ENCODE data around the gene PARP8. TPM values are rescaled to one million over a fixed set of nuclear protein-coding genes. Genes with fewer than 3 reads are reported as not detected.

The PARP8 gene
- total and polyA plus RNA-seq, 2 of the 8 experiments (the other 6 are each of a cell fraction or from before 2014, with no cell fraction given) = 16.6 to 30.6 TPM

GRCh38 chr5:50711280-50711679 is 44.8 kb downstream of the PARP8 start:
- H3K79me2 ChIP-seq (ENCODE audit: control insufficient read depth in 1 of 2, insufficient read depth in 2 of 2, low read length in 2 of 2) = peaks cover 0 to 94% of the 10 kb centered on the region in 2 experiments; a peak in 3 of 4 replicates
- H4K20me1 ChIP-seq (replicated peaks in 1 of 2; ENCODE audit: control insufficient read depth in 1 of 2, insufficient read depth in 2 of 2, low read length in 2 of 2) = no peaks in the 10 kb centered on the region
- H3K14ac ChIP-seq (ENCODE audit: insufficient read length) = no peak overlapping the region
- H3K4me2 ChIP-seq (ENCODE audit: insufficient read depth in 1 of 2, low read depth in 2 of 2, low read length in 2 of 2) = no peak overlapping the region
- H3K27me3 ChIP-seq (replicated peaks in 1 of 4; ENCODE audit: control insufficient read depth in 3 of 4, extremely low read depth in 1 of 4, insufficient read depth in 3 of 4, low read length in 3 of 4) = no peaks in the 10 kb centered on the region
- no peak overlapping the region for H3K56ac ChIP-seq (replicated peaks; ENCODE audit: insufficient read length, low read depth, low read length)
- no peak overlapping the region for H3K27ac ChIP-seq (ENCODE audit: low read depth, low read length)
- no peak overlapping the region for H3K4ac ChIP-seq (replicated peaks; ENCODE audit: insufficient read length, low read depth, low read length)
- no peak overlapping the region for H4K5ac ChIP-seq (ENCODE audit: insufficient read length, low read depth, low read length)
- 69% methylated on average over 2 of the region's 2 CpGs; no CpG with 5 or more reads in 1 of the 2 experiments for WGBS, 2 experiments (ENCODE audit: extremely low coverage in 1 of 2, insufficient coverage in 1 of 2, insufficient read length in 1 of 2, insufficient replicate concordance in 2 of 2, low coverage in 1 of 2, low lambda C conversion rate in 2 of 2, missing lambda C conversion rate in 1 of 2)
- no peak overlapping the region for H2BK12ac ChIP-seq (ENCODE audit: low read depth, low read length)
- H3K23me2 ChIP-seq (ENCODE audit: low read depth, low read length) = no peaks in the 10 kb centered on the region
- no peak overlapping the region for H3K4me3 ChIP-seq (ENCODE audit: extremely low read depth in 1 of 4, insufficient read depth in 2 of 4, low read depth in 3 of 4, low read length in 4 of 4)
- no peak overlapping the region for H4K91ac ChIP-seq (replicated peaks; ENCODE audit: insufficient read length, low read length)
- TF ChIP-seq SP4 (IDR thresholded peaks at IDR 0.05; ENCODE audit: low read length) = no peak
- no peak for TF ChIP-seq CTBP2 (IDR thresholded peaks at IDR 0.05; ENCODE audit: borderline replicate concordance, insufficient read depth, insufficient read length, low read length)
- TF ChIP-seq CBX5 (IDR thresholded peaks at IDR 0.05; ENCODE audit: low read depth, low read length) = no peak
- TF ChIP-seq, protein P1, sequence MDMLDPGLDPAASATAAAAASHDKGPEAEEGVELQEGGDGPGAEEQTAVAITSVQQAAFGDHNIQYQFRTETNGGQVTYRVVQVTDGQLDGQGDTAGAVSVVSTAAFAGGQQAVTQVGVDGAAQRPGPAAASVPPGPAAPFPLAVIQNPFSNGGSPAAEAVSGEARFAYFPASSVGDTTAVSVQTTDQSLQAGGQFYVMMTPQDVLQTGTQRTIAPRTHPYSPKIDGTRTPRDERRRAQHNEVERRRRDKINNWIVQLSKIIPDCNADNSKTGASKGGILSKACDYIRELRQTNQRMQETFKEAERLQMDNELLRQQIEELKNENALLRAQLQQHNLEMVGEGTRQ (IDR thresholded peaks at IDR 0.05; ENCODE audit: low read length) = peak; percentile 51
- no peak for TF ChIP-seq RBBP5 (IDR thresholded peaks at IDR 0.05; ENCODE audit: borderline replicate concordance, low read depth, low read length)
- no peak for TF ChIP-seq SRF (IDR thresholded peaks at IDR 0.05; ENCODE audit: low read depth, low read length)
- TF ChIP-seq SIRT6 (IDR thresholded peaks at IDR 0.05; ENCODE audit: low read length) = no peak
- TF ChIP-seq, protein P2, sequence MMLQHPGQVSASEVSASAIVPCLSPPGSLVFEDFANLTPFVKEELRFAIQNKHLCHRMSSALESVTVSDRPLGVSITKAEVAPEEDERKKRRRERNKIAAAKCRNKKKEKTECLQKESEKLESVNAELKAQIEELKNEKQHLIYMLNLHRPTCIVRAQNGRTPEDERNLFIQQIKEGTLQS (IDR thresholded peaks at IDR 0.05; ENCODE audit: insufficient read depth, low read depth, low read length) = no peak
- H2AFZ ChIP-seq (ENCODE audit: low read length) = no peak overlapping the region
- no peaks in the 10 kb centered on the region for H3K36me3 ChIP-seq (ENCODE audit: control insufficient read depth in 2 of 4, insufficient read depth in 4 of 4, low read length in 3 of 4)
- CTCF ChIA-PET (ENCODE audit: partially characterized antibody) = interaction anchor here (0.7 kb wide), 1 partner anchor 11 kb away, joined by 5 read pairs; no protein-coding TSS in a partner anchor
- H2BK15ac ChIP-seq (ENCODE audit: low read length) = no peak overlapping the region
- DNase-seq (ENCODE audit: low read depth in 1 of 2, low spot score in 2 of 2) = no peak
- no peak overlapping the region for H2BK20ac ChIP-seq (ENCODE audit: low read length)
- H4K8ac ChIP-seq (ENCODE audit: extremely low read depth, insufficient read depth, low read length) = no peak overlapping the region
- H2BK120ac ChIP-seq (replicated peaks; ENCODE audit: low read depth, low read length) = no peak overlapping the region
- H3K18ac ChIP-seq (ENCODE audit: extremely low read depth, low read length) = no peak overlapping the region
- H3K23ac ChIP-seq (ENCODE audit: insufficient read length) = no peak overlapping the region
- H3K9ac ChIP-seq (replicated peaks in 1 of 4; ENCODE audit: extremely low read depth in 1 of 4, low read depth in 3 of 4, low read length in 3 of 4) = no peak overlapping the region
- H3K79me1 ChIP-seq (ENCODE audit: low read depth, low read length) = no peaks in the 10 kb centered on the region; the same call in 1 of the 2 replicates
- H3K9me3 ChIP-seq (ENCODE audit: insufficient read depth in 2 of 2, low read depth in 1 of 2, low read length in 1 of 2) = no peaks in the 10 kb centered on the region
- peaks cover 0 to 4% (median 2%) of the 10 kb centered on the region in 4 experiments; a peak in 4 of 7 replicates for H3K4me1 ChIP-seq (replicated peaks in 1 of 4; ENCODE audit: control insufficient read depth in 3 of 4, insufficient read depth in 4 of 4, low read length in 3 of 4)
- FAIRE-seq = no peak
- H2AK5ac ChIP-seq (ENCODE audit: low read depth, low read length) = no peak overlapping the region
- POLR2A ChIA-PET (ENCODE audit: partially characterized antibody) = interaction anchor here (1.0 kb wide), 1 partner anchor 44 kb away, joined by 4 read pairs; the partner anchor contains the start of gene PARP8
- no peak overlapping the region for H2BK5ac ChIP-seq (ENCODE audit: low read depth, low read length)

Data from H1 (cell line).